GM19351 (cell line): ENCODE measurements around the gene ATP6V0B.

Experiments
- ATAC-seq: cut with Tn5 transposase; IDR thresholded peaks from one replicate; pipeline ENCODE4 v1.9.1; 2021; ENCODE audit warnings: mild to moderate bottlenecking, moderate library complexity; ENCODE audit not compliant: unreplicated experiment

The ATP6V0B gene

DNA sequence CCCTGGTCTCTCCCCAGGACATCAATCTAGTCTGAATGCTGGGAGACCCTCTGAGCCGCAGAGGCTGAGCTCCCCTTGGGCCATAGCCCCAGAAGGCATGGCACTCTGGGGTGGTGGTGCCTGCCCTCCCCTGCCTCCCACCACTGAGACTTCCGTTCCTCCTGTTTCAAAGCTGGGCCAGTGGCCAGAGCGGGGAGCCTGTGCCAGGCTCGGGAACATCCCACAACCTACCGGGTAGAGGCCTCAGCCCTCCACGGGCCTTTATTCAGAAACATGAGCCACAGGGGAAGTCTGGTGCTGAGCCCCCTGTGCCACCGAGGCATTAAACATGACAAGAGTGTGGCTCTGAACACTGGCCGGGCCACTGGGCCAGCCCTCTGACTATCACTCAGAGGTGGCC, 24.7 kb downstream of the ATP6V0B start:
- no peak for ATAC-seq

DNA sequence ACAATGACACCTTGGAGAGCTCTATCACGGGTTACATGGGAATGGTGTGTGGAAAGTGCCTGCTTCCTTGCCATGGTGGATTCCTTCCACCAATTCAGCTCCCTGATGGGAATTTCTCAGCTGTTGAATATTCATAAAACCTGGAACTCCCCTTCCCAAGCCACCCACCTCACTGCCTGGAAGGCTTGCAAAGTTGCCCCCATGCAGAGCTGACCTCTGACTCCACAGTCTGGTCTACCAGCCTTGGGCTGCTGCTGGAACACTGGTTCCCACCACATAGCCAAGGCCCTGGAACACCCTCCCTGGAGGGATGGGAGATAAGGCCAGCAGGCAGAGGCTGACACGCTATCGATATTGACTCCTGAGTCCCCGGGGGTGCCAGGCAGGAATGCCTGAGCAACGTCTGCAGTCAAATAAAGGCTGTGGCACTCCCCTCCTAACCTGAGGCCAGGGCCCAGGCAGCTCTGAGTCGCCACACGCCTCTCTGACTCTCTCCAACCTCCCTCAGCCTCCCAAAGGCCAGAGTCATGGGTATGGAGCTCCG, 25.4 kb downstream of the ATP6V0B start:
- no peak for ATAC-seq

DNA sequence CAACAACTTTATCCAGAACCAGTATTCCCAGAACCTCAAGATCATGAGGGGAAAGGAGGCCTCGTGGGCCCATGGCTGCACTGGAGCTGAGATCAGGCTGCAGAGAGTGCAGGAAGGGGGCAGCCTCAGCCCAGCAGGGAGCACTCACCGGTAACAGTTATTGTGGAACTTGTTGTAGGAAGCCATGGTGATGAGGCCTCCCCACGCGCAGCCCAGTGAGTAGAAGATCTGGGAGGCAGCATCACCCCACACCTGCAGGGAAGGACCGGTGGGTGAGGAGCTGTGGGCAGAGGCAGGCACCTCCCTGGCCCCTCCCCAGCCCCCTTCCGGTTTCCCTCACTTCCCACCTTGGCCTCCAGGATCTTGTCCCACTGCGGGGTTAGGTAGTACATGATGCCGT, 27.4 kb downstream of the ATP6V0B start:
- no peak for ATAC-seq

DNA sequence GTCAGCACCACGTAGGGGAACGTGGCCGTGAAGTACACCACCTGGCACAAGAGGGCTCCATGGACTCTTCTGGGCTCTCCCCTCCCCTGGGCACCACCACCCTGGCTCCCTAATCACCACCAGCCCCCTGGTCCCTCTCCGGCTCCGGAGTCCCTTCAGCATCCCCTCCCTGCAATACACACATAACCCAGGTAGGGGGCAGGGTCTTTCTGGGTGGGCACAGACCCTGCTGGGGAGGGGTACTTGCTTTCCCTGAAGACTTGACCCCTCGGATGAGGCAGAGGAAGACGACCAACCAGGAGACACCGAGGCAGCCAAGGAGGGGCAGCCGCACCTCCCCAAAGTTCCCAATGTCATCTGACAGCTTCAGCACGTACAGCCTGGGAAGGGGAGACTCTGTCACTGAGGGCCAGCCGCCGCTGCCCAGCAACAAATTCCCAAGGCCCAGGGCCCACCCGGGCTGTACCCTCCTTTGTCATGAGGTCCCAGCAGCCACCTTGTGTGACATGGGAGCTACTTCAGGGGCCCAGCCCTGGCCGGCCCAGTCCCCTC, 27.9 kb downstream of the ATP6V0B start:
- no peak for ATAC-seq

DNA sequence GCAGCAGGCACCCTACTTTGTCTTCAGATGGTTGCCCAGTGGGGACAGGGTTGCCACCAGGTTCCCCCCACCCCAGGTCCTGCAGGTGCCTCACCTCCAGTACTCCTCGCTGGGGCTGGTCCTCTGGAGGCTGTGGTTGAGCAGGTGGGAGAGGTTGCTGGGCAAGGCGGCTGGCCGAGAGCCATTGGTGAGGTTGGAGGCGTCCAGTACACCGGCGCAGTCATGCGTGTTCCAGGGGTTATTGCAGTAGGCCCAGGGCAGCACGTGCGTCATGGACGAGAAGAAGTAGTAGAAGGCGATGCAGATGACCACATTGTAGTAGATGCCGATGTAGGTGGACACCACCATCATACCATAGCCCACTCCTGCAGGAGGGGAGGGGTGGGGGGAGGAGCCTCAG, 33.5 kb downstream of the ATP6V0B start:
- no peak for ATAC-seq

DNA sequence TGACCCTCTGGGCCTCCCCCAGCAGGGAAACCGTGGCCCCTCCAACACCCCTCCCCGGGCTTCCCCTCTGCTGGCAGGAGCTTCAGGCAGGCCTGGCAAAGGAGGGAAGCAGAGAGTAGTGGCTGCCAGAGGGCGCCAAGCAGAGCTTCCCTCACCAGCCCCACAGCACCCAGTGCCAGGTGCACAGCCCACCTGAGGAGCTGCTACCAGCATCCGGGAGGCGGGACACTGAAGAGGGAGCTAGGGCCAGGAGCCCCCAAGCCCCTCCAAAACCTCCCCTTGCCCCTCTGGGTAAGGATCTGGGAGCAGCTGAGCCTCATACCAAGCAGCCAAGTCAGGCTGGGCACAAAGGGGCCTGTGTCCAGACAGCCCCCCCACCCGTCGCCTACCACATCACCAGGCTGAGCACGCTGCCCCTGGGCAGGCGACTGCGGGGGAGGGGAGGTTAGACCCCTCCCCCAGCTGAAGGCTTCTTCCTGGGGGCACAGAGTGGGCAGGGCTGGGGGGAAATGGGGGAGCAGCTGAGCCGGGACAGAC, 36.2 kb downstream of the ATP6V0B start:
- no peak for ATAC-seq

DNA sequence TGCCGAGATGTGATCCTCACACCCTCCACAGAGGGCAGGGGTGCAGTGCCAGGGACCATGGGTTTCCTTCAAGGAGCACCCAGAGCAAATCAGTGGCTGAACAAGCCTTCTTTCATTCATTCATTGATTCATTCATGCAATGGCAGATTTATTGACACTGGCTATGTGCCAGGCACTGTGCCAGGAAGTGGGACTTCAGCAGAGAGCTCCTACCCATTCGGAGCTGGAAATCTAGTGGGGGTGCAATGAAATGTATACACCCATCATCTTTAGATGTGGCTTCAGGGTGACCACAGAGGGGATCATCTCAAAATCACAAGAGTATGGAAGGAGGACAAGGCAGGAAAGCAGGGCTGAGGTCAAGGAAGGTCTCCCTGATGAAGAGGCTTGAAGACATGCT, 37.6 kb downstream of the ATP6V0B start:
- no peak for ATAC-seq

DNA sequence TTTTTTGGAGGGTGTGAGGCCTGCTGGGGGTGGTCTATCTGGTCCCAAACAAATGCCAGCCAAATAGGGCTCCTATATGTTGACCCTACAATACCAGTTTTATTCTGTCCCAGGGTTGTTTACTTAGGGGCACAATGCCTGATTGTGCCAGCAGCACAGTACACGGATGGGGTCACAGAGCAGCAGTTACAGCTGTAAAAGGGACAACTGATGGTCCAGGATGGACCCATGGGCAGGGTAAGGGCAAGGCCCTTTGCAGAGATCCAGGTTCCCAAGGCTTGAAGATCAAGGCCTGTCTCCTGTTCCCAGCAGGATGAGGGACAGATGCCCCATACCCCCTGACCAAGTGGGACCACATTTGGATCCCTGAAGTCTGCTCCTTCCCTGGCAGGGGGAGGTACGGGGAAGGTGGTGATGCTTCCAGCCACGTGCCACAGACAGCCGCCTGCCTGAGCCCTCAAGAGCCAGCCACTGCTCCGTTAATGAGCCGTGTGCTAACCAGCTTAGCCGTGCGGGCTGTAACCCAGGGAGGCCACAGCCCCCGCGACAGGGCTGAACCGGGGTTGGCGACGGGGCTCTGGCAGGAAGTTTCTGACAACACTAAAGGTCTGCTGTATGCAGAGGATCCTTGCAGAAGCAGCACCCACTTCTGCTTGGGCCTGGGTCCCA, 38.3 kb downstream of the ATP6V0B start:
- no peak for ATAC-seq

DNA sequence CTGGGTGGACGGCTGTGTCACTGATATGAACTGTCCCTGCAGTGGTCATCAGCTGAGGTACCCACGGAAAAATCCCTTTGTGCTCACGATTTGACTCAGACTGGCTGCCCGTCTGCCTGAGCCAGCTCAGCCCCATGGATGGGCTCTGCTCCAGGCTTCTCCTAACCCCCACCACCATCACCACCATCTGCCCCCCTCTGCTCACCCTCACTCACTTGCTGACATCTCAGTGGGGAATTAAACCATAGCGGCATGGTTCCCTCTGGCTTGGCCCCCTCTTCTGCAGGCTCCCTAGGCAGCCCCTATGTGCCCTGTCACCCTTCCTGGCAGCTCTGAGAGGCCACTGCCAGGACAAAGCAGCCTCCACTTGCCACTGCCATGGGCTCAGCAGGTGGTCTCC, 39.2 kb downstream of the ATP6V0B start:
- no peak for ATAC-seq

DNA sequence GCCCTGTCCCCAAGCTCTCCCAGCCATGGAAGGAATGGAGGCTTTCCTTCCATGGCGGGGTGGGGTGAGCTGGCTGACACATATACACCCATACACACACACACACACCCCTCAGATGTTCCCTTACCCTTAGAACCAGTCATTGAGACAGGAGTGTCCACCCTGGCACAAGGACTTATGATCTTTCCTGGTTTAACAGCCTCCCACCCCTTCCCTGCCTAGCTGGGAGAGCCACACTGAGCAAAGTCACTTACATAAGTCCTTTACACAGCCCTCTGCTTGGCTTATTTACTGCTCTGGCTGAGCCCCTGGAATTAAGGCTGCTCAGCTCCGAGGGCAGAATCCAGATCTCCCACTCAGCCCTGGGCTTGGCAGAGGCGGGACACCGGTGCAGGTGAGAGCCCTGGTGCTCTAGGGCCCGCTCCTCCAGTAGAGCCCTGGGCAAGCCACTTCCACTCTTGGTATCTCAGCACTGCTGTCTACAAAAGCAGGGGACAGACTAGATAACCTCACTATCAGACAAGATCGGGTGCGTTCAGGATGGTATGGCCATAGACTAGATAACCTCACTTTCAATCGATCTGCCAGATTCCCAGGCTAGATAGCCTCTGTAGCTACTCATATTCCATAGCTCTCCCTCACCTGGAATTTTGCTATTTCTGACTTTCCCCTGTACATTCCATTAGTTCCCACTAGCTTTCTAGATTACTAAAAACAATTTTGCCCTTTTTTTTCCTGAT, 39.8 kb downstream of the ATP6V0B start:
- no peak for ATAC-seq

DNA sequence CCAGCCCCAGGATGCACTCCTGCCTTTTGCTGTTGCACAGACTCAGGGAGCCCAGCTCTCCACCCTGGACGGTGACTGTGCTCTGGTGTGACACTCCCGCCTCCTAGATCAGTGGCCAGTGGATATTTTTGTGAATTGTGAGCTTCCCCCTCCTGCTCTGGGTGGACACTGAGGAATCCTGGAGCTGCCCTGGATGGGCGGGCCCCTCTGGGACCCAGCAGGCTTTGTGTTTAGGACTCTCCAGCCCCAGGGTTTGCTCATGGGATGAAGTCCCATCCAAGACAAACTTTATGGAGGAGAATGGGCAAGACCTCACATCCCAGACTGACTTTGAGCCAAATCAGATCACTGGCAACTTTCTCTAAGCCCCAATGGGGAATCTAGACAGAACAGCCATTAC, 40.4 kb downstream of the ATP6V0B start:
- ATAC-seq: no peak

DNA sequence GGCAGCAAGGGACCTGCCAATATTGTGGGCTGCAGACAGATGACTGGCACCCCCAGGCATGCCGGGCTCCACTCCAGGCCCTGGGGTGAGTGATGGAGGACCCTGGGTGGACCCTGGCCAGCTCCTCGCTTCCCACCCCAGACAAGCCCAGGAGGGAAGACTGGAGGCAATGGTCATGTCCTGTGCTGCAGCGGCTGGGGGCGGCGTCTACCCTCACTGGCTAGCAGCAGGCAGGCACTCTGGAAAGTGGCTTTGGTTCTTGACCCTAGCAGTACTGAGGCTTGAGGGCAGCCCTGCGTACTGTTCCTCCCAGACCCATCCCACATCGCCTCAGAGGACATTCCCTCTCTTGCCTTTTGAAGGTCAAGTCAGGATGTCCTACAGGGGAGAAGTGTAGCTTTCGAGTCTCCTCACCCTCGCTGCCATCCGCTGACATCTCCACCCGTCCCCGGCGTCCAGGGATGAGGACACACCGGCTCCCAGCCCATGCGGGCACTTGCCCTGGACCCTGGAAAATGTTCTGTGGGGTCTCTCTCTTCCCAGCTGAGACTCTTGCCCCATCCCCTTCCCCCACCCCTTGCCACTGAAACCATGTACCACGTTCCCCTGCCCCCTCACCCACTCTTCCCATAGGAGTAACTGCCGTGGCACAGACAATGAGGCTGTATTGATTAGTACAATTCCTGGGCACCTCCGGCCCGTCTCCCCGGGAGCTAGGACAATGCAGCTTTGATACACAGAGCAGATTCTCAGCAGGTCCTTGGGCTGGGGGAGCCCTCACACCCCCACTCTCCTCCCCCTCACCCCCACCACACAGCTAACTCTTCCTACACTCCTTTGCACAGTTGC, 41.5 kb downstream of the ATP6V0B start:
- ATAC-seq: no peak

DNA sequence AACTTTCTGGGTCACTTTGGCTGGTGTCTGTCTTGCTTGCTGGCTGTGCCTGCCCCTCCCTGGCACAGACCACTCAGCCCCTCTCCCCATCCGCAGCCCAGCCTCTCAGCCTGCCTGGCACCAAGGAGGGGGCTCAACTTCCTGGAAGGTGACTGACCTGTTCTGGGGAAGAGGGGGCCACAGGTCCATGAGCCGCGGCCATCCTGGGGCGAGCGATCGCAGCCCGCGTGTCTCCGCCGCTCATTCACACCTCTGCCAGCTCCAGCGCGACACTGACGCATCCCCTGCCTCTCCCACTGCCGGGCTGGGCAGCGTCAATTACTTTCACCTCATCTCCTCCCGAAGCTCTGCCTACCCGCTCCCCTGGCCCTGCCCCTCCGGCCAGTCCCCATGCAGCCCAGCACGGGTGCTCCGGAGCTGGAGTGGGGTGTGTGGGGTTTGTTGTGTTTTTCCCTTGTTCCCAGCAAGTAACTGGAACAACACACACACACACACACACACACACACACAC, 42.2 kb downstream of the ATP6V0B start:
- ATAC-seq: no peak

DNA sequence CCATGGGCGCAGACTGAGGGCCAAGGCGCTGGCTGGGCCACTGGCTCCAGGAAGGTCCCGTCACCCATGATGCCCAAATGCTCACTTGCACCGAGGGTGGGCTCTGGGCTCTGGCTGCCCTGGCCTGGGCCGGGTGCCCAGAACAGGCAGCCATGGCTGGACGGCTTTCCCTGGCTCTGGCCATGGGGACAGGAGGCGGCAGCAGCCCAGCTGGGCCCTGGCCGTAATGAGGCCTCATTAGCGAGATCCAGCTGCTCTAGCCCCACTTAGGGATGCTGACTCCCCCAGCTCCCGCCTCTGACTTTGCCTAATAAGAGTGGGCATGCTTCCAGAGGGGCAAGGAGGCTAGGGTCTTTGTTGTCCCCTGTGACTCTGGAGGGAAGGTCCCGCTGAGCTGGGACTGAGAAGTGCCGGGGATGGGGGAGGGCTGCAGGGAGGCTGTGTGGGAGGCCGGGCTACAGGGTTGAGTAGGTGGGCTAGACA, 44.7 kb downstream of the ATP6V0B start:
- no peak for ATAC-seq

DNA sequence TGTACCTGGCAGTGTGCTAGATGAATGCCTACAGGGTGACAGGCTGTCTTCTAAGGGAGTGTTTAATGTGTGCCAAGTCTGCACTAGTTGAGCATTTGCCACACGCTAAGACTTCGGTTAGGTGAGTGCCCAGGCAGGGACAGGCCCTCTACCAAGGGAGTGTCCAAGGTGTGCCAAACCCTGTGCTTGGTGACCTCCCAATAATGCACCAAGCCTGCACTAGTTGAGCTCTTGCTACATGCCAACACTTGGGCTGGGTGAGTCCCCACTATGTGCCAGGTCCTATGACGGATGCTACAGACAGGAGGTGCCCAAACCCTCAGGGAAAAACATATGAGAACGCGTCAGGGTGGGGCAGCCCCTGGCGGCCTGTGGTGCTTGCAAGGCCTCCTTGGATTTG, 45.7 kb downstream of the ATP6V0B start:
- ATAC-seq: no peak

DNA sequence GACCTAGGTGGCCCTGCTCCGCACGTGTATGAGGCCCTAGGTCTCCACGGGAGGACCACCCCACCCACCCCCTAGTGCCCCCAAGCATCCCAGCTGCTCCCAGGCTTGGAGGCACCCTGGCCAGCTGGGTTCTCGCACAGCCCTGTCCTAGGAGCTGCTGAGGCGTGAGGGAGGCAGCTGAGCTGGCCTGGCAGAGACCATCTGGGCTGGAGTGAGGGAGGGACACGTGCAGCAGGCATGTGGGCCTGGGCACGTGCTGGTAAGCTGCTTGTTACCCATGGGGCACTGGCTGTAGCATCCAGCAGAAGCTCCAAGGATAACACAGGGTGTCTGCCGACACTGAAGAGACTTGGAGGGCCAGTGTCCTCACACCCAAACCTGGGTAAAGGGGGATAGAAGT, 46.4 kb downstream of the ATP6V0B start:
- no peak for ATAC-seq

DNA sequence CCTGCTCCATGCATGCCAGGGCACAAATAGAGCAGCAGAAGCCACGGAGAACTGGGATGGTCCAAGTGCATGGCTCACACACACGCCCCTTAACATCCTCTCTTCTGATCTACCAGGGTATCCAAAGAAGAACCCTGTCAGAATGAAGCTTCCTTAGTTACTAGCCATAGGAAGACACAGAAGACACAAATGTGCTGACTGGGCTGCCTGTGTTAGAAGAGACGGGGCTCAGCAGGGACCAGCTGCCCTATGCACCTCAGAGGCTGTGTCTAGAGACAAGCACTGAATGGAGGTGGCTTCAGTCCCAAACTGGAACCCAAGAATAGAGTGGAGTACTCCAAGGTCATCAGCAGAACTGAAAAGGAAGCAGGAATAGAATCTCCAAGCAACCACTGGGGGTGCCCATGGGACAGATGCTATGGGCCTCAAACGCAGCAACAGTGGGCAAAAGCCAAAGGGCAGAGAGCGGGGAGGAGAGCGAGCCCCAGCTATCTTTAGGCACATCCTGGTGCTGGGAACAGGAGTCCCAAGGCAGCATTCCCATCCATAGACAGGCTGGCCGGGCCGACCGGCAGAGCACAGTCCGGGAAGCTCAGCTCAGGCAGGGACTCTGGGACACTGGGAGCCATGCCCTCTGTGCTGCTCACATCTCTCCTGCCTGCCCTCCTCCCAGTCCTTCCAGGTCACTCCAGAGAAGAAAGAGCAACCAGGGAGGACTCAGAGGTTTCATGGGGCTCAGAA, 47.0 kb downstream of the ATP6V0B start:
- no peak for ATAC-seq

DNA sequence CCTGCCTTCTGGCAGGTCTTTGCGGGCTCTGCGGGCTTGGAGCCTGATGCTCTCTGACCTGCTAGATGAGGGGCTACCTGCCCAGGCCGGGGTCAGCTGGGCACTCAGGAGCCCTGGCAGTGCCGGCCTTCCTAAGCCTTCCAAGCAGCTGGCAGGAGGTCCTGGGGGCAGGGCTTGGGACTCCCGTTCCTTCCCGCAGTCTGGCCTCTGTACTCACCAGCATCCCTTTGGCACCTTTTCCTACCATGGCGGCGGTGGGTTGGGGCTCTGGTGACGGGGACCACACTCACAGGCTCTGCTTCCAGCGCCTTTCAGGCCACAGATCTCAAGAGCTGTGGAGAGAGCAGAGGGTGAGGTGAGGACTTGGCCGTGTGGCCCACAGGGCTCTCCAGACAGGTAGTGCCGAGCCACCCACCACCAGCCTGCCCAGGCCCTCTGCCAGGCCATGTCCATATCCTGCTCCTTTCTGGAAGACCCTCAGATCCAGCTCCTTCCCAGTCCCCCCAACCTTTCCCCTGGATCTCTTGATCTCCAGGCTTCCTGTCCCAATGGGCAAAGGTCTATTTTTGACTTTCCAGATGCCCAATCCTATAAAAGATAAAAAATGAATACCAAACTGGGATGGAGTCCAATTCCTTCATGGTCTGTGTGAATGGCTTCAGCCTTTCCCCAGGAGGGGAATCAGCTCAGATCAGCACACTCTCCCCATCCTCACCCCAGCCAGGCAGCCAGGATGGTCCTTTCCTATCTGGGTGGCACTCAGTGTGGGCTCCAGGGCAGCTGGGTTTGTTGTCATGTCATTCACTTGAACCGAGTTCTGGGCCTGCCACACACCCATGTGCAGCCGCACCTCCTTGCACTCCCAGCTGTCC, 49.5 kb downstream of the ATP6V0B start:
- no peak for ATAC-seq
